Measurements from ENCODE around the gene DPT.
"Not testable (repeated sequence)": the region's sequence is repeated elsewhere in the genome, so short reads cannot be mapped to it uniquely, and the experiment has no call there.

The DPT gene

GRCh38 chr1:168728473-168729404 is at the start of gene DPT:
TSS of gene DPT (minus strand) at chr1:168729206. CDS start at chr1:168729174, 32 bp downstream.
- no peak for DNase-seq (ENCODE audit: low read depth in 2 of 2)

- DNase-seq (ENCODE audit: low read depth in 2 of 2): no peak
Observed at GRCh38 chr1:168775366-168775765, 46.4 kb upstream of the DPT start.

- no peak for DNase-seq (ENCODE audit: low read depth in 2 of 2)
Observed at GRCh38 chr1:168774241-168774640, 45.2 kb upstream of the DPT start.

DNA sequence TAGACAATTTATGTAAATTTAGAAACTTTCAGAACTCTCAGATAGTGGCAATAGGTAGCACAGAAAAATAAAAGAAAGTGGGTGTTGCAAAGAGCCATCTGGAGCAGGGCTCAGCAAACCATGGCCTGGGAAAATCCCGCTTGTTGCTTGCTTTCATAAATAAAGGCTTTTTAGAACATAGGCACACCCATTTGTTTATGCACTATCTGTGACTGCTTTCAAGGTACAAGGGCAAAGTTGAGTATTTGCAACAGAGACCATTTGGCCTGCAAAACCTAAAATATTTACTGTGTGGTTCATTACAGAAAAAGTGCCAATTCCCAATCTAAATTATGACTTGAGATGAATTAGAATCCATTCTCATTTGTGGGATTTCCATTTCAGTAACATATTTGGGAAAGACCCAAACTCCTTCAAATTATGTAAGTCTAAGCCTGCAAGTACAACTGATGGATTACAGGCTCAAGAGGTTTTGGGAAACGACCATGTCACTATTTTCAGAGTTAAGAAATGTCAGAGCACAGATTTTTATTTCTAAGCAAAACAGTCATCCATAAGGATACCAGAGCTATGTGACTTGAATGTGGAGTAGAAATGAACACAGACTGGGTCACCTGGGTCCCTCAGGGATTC is 43.5 kb upstream of the DPT start:
- DNase-seq (ENCODE audit: low read depth in 2 of 2): no peak

DNA sequence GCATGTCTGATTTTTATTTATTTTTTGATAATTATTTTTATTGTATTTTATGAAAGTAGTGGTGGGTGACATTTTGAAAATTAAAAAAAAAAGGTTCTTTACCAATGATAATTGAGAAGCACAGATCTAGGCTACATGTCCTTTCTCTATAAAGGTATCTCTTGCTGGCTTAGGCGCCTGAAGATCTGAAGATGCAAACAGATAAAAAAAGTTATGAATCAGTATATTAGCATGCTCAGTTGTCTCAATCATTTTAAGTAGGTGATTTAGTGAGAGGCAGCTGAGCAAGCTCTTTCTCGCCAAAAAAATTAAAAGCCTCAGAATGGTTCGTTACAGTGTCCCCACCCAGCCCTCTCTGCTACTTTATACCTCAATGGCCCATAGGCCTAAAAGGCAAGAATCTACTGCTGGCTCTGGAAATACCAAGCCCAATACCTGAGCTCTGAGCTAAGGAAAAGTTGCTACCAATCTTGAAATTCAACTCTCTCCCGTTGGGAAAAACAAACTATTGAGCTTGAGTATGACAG is 42.2 kb upstream of the DPT start:
- no peak for DNase-seq (ENCODE audit: low read depth in 2 of 2)

- not testable (repeated sequence) for DNase-seq (ENCODE audit: low read depth in 2 of 2)
Observed at GRCh38 chr1:168769893-168770292, 40.9 kb upstream of the DPT start.

- no peak for DNase-seq (ENCODE audit: low read depth in 2 of 2)
Observed at GRCh38 chr1:168767894-168768584, 39.0 kb upstream of the DPT start.

- DNase-seq (ENCODE audit: low read depth in 2 of 2): no peak
Observed at GRCh38 chr1:168766568-168766967, 37.6 kb upstream of the DPT start.

GRCh38 chr1:168763031-168763430 is 34.0 kb upstream of the DPT start:
- DNase-seq (ENCODE audit: low read depth in 2 of 2): no peak

- no peak for DNase-seq (ENCODE audit: low read depth in 2 of 2)
Observed at GRCh38 chr1:168762473-168762872, 33.5 kb upstream of the DPT start.

DNA sequence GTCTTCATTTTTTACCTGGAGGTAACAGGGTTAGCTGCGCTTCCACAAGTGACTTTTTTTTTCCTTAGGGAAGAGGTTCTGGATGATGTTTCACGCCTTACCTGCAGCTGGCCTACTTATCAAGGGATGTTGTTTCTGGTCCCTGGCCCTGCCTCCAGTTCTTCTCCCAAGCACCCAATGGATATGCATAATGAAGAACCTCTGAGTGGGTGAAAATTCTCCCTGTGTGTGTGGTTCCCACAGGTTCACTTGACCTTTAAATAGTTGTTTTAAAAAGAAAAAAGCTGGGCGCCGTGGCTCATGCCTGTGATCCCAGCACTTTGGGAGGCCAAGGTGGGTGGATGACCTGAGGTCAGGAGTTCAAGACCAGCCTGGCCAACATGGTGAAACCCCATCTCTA is 31.8 kb upstream of the DPT start:
- DNase-seq (ENCODE audit: low read depth in 2 of 2): no peak

DNA sequence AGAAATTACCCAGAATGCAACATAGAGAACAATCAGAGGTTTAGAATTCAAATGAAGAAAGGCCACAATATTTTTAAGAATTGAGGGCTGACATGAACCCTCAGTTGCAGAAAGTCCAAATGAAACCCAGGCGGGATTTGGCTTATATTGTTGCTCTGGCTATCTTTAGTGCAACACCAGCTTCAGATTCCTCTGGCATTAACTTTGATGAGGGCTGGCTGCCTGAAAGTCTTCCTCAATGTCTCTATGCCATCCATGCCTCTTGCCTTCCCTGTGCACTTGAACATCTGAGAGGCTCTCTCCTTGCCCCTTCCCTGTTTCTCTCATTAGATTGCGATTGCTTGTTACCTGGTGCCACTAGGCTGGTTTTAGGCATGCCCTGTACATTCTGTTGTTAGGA is 31.2 kb upstream of the DPT start:
- no peak for DNase-seq (ENCODE audit: low read depth in 2 of 2)

- DNase-seq (ENCODE audit: low read depth in 2 of 2): no peak
Observed at GRCh38 chr1:168759077-168759476, 30.1 kb upstream of the DPT start.

DNA sequence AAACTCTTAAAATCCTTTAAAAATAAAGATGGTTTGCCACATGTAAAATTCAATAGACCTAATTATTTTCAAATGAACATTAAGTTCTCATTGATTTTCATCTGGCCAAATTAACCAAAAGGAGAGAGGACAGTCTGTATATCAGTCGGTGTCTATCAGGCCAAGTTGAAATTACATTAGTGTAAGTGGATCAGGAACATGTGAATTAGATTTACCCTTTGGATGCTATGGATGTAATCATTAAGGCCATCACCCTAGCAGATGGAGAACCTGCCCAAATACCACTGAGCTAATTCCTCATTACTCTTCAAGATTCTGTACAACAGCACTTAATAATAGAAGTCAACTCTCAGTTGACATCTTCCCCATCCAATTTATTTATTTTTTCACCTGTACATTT is 29.5 kb upstream of the DPT start:
- DNase-seq (ENCODE audit: low read depth in 2 of 2): no peak

DNA sequence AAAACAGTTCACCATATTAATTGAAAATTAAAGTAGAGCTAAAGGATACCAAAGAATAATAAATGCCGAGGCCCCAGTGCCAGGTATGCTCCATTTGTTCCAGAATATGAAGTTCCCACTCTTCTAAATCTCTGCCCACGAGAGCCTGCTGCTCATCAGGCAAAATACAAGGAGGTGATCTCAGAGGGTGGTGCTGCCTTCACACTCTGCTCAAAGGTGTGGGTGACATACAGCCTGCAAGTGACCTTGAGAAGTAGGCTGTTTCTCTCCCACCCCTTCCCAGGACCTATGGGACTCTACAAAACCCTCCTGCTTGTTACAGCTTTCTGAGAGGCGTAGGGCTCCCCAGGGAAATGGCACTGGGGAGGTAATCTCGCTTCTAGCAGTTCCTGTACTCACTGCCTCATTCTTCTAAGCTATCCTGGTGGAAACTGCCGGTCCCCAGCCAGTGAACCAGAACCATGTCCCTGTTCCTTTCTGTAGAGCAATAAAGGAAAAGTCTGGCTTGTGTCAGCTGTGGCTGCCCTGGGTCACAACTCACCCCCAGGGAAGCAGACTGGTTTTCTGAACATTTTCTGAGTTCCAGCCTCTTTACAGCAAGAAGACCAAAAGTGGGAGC is 26.9 kb upstream of the DPT start:
- no peak for DNase-seq (ENCODE audit: low read depth in 2 of 2)

DNA sequence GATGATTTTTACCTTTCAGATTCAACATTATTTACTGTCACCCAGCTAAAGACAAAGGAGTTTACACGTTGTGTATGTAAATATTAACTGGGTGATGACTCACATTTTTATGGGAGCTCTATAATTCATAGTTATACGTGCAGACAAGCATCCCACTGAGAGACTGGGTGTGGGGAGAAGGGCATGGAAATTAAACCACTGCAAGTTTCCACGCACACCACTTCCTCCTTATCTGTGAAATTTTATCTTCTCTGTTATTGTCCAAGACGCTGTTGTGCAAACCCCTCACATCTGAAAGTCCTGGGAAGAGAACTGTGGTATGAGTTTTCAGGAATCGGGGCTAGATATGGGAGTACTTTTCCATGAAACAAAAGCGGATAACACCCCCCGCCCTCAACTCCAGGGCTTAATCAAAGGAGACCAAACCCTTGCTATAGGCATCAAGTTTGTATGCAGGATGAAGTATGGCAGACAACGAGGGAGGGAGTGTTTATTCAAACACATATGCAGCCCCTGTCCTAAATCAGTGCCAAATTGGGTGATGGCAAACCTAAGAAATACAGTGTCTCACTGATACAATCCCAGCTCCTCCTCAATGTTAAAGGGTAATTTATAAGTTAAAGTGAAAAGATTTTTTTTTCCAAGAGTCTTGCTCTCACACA is 23.3 kb upstream of the DPT start:
- no peak for DNase-seq (ENCODE audit: low read depth in 2 of 2)

DNA sequence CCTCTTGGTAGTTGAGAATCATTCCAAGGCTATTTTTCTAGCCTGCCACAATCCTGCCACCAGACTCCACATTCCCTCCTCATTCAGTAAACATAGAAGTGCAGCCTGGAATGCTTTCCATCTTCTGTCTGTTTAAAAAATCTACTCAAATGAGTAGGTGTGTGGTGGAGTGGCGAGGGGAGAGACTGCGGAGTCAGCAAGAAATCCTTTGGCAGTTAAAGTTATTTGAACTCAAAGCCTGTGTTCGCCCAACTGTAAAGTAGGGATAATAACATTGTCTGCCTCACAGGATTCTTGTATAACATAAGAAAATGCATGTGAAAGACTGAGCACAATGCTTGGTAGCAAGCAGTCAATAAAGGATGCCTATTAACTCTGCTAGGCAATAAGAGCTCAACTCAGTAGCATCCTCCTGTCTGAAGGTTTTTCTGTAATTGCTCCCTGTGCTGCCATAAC is 22.2 kb upstream of the DPT start:
- no peak for DNase-seq (ENCODE audit: low read depth in 2 of 2)

DNA sequence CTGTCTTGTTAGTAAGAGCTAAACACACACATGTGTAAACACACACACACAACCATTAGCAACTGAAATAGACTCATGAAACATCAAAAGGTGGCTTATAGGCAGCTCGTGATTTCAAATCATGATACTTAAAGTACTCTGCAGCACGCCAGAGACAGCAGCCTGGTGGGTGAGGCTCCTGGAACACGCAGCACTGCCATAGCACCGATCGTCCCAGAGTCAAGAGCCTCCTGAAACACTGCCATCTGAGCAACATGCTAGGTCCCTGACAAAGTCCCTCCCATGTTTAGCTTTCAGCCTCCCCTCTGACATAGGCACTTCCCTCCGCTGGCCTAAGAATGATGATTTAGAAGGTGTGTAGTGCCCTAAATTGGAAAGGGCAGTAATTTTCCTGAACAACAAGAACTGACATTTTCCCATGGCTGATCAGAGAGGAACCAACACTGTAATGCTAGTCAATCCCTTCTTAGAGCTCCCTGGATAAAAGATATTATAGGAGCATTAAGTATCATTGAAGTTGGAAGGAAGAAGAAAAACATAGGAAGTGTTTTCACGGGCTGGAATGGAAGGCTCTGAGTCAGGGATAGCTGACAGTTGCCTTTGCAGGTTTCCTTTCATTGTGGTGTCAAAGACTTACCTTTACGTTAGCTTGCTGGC is 14.1 kb upstream of the DPT start:
- no peak for DNase-seq (ENCODE audit: low read depth in 2 of 2)

DNA sequence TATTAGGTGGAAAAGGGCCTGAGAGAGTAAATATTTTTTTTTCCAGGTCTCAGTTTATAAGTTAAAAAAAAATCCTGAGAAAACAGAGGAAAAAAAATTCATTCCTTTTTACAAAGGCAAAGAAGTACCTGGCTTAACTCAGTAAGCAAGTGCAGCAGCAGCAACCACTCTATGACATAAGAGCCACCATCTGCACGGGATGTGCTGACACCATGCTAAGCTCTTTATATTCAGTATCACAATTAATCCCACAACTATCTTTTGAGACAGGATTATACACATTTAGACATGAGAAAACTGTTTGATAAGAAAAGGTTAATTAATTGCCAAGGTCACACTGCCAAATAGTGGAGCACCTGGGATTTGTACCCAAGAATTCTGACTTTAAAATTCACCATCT is 13.4 kb upstream of the DPT start:
- DNase-seq (ENCODE audit: low read depth in 2 of 2): no peak

GRCh38 chr1:168739908-168740307 is 10.9 kb upstream of the DPT start:
- no peak for DNase-seq (ENCODE audit: low read depth in 2 of 2)

DNA sequence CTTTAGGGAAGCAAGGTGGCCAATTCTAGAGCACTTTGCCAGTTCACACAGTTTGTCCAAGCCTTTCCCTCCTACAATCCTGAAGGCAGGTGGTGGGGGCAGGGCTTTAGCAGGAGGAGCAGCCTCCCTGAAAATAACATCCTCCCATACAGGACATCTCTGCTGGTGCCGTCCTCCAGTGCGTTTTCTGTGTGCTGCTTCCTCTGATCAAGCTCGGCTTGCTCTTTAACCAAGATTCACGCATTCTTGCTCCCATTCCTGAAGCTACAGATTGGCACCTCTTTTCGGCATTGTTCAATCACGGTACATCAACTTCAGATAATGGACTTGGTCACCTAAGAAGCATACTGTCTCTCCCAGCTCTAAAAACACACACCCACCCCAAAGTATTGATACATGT is 7.5 kb upstream of the DPT start:
- no peak for DNase-seq (ENCODE audit: low read depth in 2 of 2)
